GM18517 (cell line): ENCODE data around the gene TUBA4A.
"Not testable (repeated sequence)": the region's sequence is repeated elsewhere in the genome, so short reads cannot be mapped to it uniquely, and the experiment has no call there.

Experiments used
- ATAC-seq: cut with Tn5 transposase; IDR thresholded peaks from one replicate; pipeline ENCODE4 v1.9.1; 2021; ENCODE audit warnings: mild to moderate bottlenecking, moderate library complexity; ENCODE audit not compliant: unreplicated experiment

The TUBA4A gene

GRCh38 chr2:219269362-219270054 lies 15.8 kb upstream of the TUBA4A start:
- ATAC-seq: no peak

GRCh38 chr2:219268294-219268693 lies 14.6 kb upstream of the TUBA4A start:
- ATAC-seq: no peak

GRCh38 chr2:219266886-219267285 lies 13.2 kb upstream of the TUBA4A start:
- ATAC-seq: no peak

GRCh38 chr2:219266232-219266631 lies 12.5 kb upstream of the TUBA4A start:
- no peak for ATAC-seq

GRCh38 chr2:219261024-219261855 lies 7.5 kb upstream of the TUBA4A start:
- no peak for ATAC-seq

GRCh38 chr2:219258942-219259341 lies 5.2 kb upstream of the TUBA4A start:
- not testable (repeated sequence) for ATAC-seq

- ATAC-seq: peak; percentile 34
Observed at GRCh38 chr2:219254590-219255201, 978 bp upstream of the TUBA4A start.

GRCh38 chr2:219252900-219253752 lies 592 bp downstream of the TUBA4A start, which contains the start of gene TUBA4B:
Gene TUBA4B (plus strand): TSS chr2:219253243. CDS start chr2:219253408, 165 bp downstream.
- peak; percentile 10 for ATAC-seq

- ATAC-seq: no peak
Observed at GRCh38 chr2:219252570-219252899, 1.2 kb downstream of the TUBA4A start.

GRCh38 chr2:219252084-219252483 lies 1.6 kb downstream of the TUBA4A start:
- ATAC-seq: no peak

GRCh38 chr2:219251656-219252055 lies 2.1 kb downstream of the TUBA4A start:
- ATAC-seq: no peak

GRCh38 chr2:219250049-219250781 lies 3.5 kb downstream of the TUBA4A start:
- ATAC-seq: no peak

- peak; percentile 52 for ATAC-seq
Observed at GRCh38 chr2:219249203-219249980, 4.3 kb downstream of the TUBA4A start.

- no peak for ATAC-seq
Observed at GRCh38 chr2:219248845-219249202, 4.9 kb downstream of the TUBA4A start.

- ATAC-seq: no peak
Observed at GRCh38 chr2:219247678-219248642, 5.8 kb downstream of the TUBA4A start.

GRCh38 chr2:219246559-219246958 lies 7.2 kb downstream of the TUBA4A start:
- ATAC-seq: no peak

GRCh38 chr2:219245899-219246230 lies 7.9 kb downstream of the TUBA4A start:
- no peak for ATAC-seq

- ATAC-seq: peak; percentile 66
Observed at GRCh38 chr2:219245148-219245898, 8.4 kb downstream of the TUBA4A start, which contains the start of the genes GLB1L and STK16. Gene GLB1L (minus strand): TSS chr2:219245444. CDS start chr2:219243573, 1,871 bp downstream. Gene STK16 (plus strand): TSS chr2:219245479. CDS start chr2:219246000, 521 bp downstream.
